K562 (cell line): ENCODE results near the gene LTA4H. TPM values are rescaled to one million over a fixed set of nuclear protein-coding genes. Genes with fewer than 3 reads are reported as not detected.

ENCODE experiments used
- COPS2 ChIP-seq: fragments of 450-650 bp; conservative IDR thresholded peaks from 2 replicates; pipeline ENCODE4 v1.6.1; 2016; ENCODE audit warnings: mild to moderate bottlenecking, moderate library complexity
- CREM ChIP-seq: IDR thresholded peaks from 2 replicates; pipeline ENCODE4 v1.6.1; 2014; ENCODE audit warnings: antibody characterized with exemption, low read depth
- DMBX1 ChIP-seq: fragments of 250-450 bp; sonication (Bioruptor Pico); IDR thresholded peaks from 2 replicates; pipeline ENCODE4 v1.8.0; 2022; ENCODE audit warnings: inconsistent platforms, mild to moderate bottlenecking, moderate library complexity, borderline replicate concordance
- E2F3 ChIP-seq: fragments of 250-450 bp; sonication (Bioruptor Pico); IDR thresholded peaks from 2 replicates; pipeline ENCODE4 v1.4.0; 2020; ENCODE audit warnings: mild to moderate bottlenecking
- HINFP ChIP-seq: fragments of 450-650 bp; conservative IDR thresholded peaks from 2 replicates; pipeline ENCODE4 v1.6.1; 2016; ENCODE audit warnings: missing genetic modification characterization, low read depth, mild to moderate bottlenecking, control low read depth, missing compliant biosample characterization
- KLF1 ChIP-seq: fragments of 450-650 bp; IDR thresholded peaks from 2 replicates; pipeline ENCODE4 v1.6.1; 2016; ENCODE audit warnings: missing genetic modification characterization, missing compliant biosample characterization
- MAFK ChIP-seq: IDR thresholded peaks from 2 replicates; pipeline ENCODE4 v1.6.1; 2011; ENCODE audit warnings: low read length, improper control_type of control experiment
- MTA2 ChIP-seq: fragments of 450-650 bp; IDR thresholded peaks from 2 replicates; pipeline ENCODE4 v1.6.1; 2016; ENCODE audit warnings: low read depth
- NCOR1 ChIP-seq: fragments of 450-650 bp; IDR thresholded peaks from 2 replicates; pipeline ENCODE4 v1.6.1; 2016; ENCODE audit warnings: mild to moderate bottlenecking, moderate library complexity
- PTTG1 ChIP-seq: fragments of 450-650 bp; IDR thresholded peaks from 2 replicates; pipeline ENCODE4 v1.6.1; 2016; ENCODE audit warnings: low read depth, mild to moderate bottlenecking, missing genetic modification characterization, missing compliant biosample characterization
- SMAD3 ChIP-seq: fragments of 450-650 bp; formaldehyde crosslinking; conservative IDR thresholded peaks from 2 replicates; pipeline ENCODE4 v1.4.0; 2020; ENCODE audit warnings: mild to moderate bottlenecking
- SRSF7 ChIP-seq: fragments of 200-400 bp; formaldehyde crosslinking; optimal IDR thresholded peaks from 2 replicates; pipeline ENCODE3; 2017; ENCODE audit warnings: mild to moderate bottlenecking, low read depth, low read length
- STAT5B ChIP-seq: fragments of 250-450 bp; sonication (Bioruptor Pico); IDR thresholded peaks from 2 replicates; pipeline ENCODE4 v1.8.0; 2021; ENCODE audit warnings: mild to moderate bottlenecking, inconsistent platforms
- STAT6 ChIP-seq: sonication (generic); formaldehyde crosslinking; IDR thresholded peaks from 2 replicates; pipeline ENCODE4 v1.8.1; 2023; ENCODE audit warnings: mild to moderate bottlenecking, missing genetic modification reagents
- ZNF23 ChIP-seq: fragments of 250-450 bp; sonication (Bioruptor Pico); IDR thresholded peaks from 2 replicates; pipeline ENCODE4 v1.4.0; 2020; ENCODE audit warnings: mild to moderate bottlenecking
- ZNF518B ChIP-seq: fragments of 250-450 bp; sonication (Bioruptor Pico); IDR thresholded peaks from 2 replicates; pipeline ENCODE4 v1.5.0; 2021; ENCODE audit warnings: mild to moderate bottlenecking, moderate library complexity
- ZNF589 ChIP-seq: fragments of 200-800 bp; sonication (Bioruptor generic); IDR thresholded peaks from 2 replicates; pipeline ENCODE4 v1.6.1; 2016; ENCODE audit warnings: low read depth, missing genetic modification characterization, missing compliant biosample characterization
- polyA plus RNA-seq, 8 experiments: library from polyadenylated mRNA; depleted of rRNA in 4 of 8; stranded (reverse) in 5 of 8; unstranded in 3 of 8; fragments of >200 nt; fragmentation: Nextera tagmentation in 2 of 8; fragmentation: Illumina TruSeq in 1 of 8; extraction: Ambion mirVana in 2 of 8; extraction: Trizol in 1 of 8; gene quantifications; 2 replicates each; pipeline versions ENCODE4 v1.2.1 to v1.2.3, GENCODE V29; 2011 to 2014; ENCODE audit warnings: inconsistent platforms in 1 of 8, missing spikeins in 1 of 8
- total RNA-seq, 7 experiments: library from RNA; depleted of rRNA in 6 of 7; stranded (reverse); fragments of >200 nt in 6 of 7; fragmentation: Illumina TruSeq in 2 of 7; extraction: Trizol in 2 of 7; gene quantifications; 2 replicates each; pipeline versions ENCODE4 v1.2.1 to v1.2.3, GENCODE V29; 2011 to 2021; ENCODE audit warnings: low replicate concordance in 1 of 7
- TF ChIP-seq, protein P1 (sequence below), 2 experiments: fragments of 200-800 bp in 1 of 2; sonication (Bioruptor generic) in 1 of 2; sonication (generic) in 1 of 2; formaldehyde crosslinking in 1 of 2; IDR thresholded peaks in 1 of 2; conservative IDR thresholded peaks in 1 of 2; 2 replicates each; pipeline versions ENCODE4 v1.5.0 to v1.6.1; 2016 to 2020; ENCODE audit warnings: missing compliant biosample characterization in 1 of 2, missing genetic modification characterization in 1 of 2, missing genetic modification reagents in 1 of 2

The LTA4H gene
- total and polyA plus RNA-seq, 9 of the 15 experiments (the other 6 are each of a cell fraction or from before 2014, with no cell fraction given): 25.2 to 58.1 (median 40.5) TPM

DNA sequence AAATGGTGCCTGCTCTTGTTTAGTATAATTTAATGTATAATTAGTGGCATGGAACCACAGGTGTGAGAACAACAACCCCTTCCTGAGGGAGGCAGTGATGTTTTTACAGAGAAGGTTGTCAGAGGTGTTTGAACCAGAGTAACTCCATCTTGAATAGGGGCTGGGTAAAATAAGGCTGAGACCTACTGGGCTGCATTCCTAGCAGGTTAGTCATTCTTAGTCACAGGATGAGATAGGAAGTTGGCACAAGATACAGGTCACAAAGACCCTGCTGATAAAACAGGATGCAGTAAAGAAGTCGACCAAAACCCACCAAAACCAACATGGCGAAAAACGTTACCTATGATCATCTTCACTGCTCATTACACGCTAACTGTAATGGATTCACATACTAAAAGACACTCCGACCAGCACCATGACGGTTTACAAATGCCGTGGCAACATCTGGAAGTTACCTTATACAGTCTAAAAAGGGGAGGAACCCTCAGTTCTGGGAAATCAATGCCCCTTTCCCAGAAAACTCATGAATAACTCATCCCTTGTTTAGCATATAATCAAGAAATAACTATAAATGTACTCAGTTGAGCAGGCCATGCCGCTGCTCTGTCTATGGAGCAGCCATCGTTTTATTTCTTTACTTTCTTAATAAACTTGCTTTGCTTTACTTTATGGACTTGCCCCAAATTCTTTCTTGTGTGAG lies 47.8 kb upstream of the LTA4H start (continued):
- TF ChIP-seq SRSF7: no peak
- TF ChIP-seq SMAD3 (CRISPR knock-in tag): peak; percentile 98
- peak; percentile 94 for TF ChIP-seq KLF1 (tag)
- peak; percentile 98 for TF ChIP-seq PTTG1 (tag)
- TF ChIP-seq STAT5B (CRISPR knock-in tag): peak; percentile 19; the same call in 1 of the 2 replicates
- peak; percentile 100 for TF ChIP-seq DMBX1
- TF ChIP-seq MAFK: no peak
- TF ChIP-seq HINFP (tag): peak; percentile 64; the same call in 1 of the 2 replicates
- TF ChIP-seq MTA2: no peak
- 0 out of 2 replicates have a peak, but pooled peaks have one; percentile 13 for TF ChIP-seq CREM
- peak; percentile 100 for TF ChIP-seq ZNF589 (CRISPR knock-in tag)
- no peak for TF ChIP-seq STAT6
- TF ChIP-seq E2F3 (CRISPR knock-in tag): peak; percentile 96
- TF ChIP-seq, protein P1, sequence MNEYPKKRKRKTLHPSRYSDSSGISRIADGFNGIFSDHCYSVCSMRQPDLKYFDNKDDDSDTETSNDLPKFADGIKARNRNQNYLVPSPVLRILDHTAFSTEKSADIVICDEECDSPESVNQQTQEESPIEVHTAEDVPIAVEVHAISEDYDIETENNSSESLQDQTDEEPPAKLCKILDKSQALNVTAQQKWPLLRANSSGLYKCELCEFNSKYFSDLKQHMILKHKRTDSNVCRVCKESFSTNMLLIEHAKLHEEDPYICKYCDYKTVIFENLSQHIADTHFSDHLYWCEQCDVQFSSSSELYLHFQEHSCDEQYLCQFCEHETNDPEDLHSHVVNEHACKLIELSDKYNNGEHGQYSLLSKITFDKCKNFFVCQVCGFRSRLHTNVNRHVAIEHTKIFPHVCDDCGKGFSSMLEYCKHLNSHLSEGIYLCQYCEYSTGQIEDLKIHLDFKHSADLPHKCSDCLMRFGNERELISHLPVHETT (CRISPR knock-in tag; conservative IDR thresholded peaks at IDR 0.05 in 1 of 2, IDR thresholded peaks at IDR 0.05 in 1 of 2): peak in 1 of 2 experiments; percentile 99; a peak in 2 of 4 replicates
- TF ChIP-seq ZNF518B (CRISPR knock-in tag): 0 out of 2 replicates have a peak, but pooled peaks have one; percentile 46
- TF ChIP-seq ZNF23 (CRISPR knock-in tag): no peak
- TF ChIP-seq COPS2: no peak
- TF ChIP-seq NCOR1: no peak
